HepG2 (cell line): ENCODE data around the gene PSMB3. TPM values are rescaled to one million over a fixed set of nuclear protein-coding genes. Genes with fewer than 3 reads are reported as not detected.

ENCODE experiments used
- ATAC-seq: fragments of 200-7000 bp; cut with Tn5 transposase; 3 replicates; pipeline ENCODE4 v1.9.1; 2020; ENCODE audit warnings: mild to moderate bottlenecking, moderate library complexity
- BruUV-seq: library from RNA; stranded (reverse); fragments of 400-500 nt; replicated peaks from 2 replicates; lab custom pipeline; 2021; lab: Mats Ljungman, UMichigan
- CTCF ChIA-PET: fragments of 300-600 bp; formaldehyde crosslinking; extraction: SDS; loops from one replicate; lab custom pipeline; 2021; ENCODE audit warnings: low total read pairs, inconsistent platforms, low intra/inter-chr PET ratio; lab: Yijun Ruan, JAX
- POLR2A ChIA-PET: fragments of 350-600 bp; sonication (Branson Sonifier 250); formaldehyde crosslinking; loops from one replicate; lab custom pipeline; 2020; ENCODE audit warnings: antibody characterized with exemption, inconsistent platforms; lab: Yijun Ruan, JAX
- DNase-seq: peaks from one replicate; pipeline ENCODE4 v3.0.0-alpha.2; 2015; ENCODE audit warnings: low spot score
- FAIRE-seq: peaks from 3 replicates; lab custom pipeline; 2011; peaks lifted over from hg19 to GRCh38; lab: Jason Lieb, UNC
- H2AFZ ChIP-seq: one replicate; pipeline ENCODE4 v1.6.1; 2011; ENCODE audit warnings: low read length, inconsistent platforms
- H3K27ac ChIP-seq: fragments of 300-600 bp; 3 replicates; pipeline ENCODE4 v1.8.0; 2011; ENCODE audit warnings: mixed run types, mild to moderate bottlenecking, mixed read lengths, low read length, inconsistent platforms; ENCODE audit not compliant: insufficient read depth; ENCODE audit errors: extremely low read length
- H3K27me3 ChIP-seq, 2 experiments: fragments of 200-600 bp in 1 of 2; 2 replicates in 1 of 2; 3 replicates in 1 of 2; pipeline versions ENCODE4 v1.6.0 to v1.8.0; 2011; ENCODE audit warnings: low read length in 2 of 2, mild to moderate bottlenecking in 2 of 2, moderate library complexity in 2 of 2, inconsistent platforms in 1 of 2; ENCODE audit not compliant: insufficient read depth in 2 of 2, control insufficient read depth in 1 of 2
- H3K36me3 ChIP-seq, 2 experiments: fragments of 200-600 bp in 1 of 2; replicated peaks in 1 of 2; 2 replicates in 1 of 2; 3 replicates in 1 of 2; pipeline versions ENCODE4 v1.5.1 to v1.8.0; 2011; ENCODE audit warnings: low read length in 2 of 2, inconsistent platforms in 1 of 2; ENCODE audit not compliant: insufficient read depth in 2 of 2, control insufficient read depth in 1 of 2
- H3K4me1 ChIP-seq: 2 replicates; pipeline ENCODE4 v1.5.1; 2012; ENCODE audit warnings: low read length, inconsistent platforms; ENCODE audit not compliant: insufficient read depth
- H3K4me2 ChIP-seq: 2 replicates; pipeline ENCODE4 v1.6.0; 2011; ENCODE audit warnings: low read depth, low read length, inconsistent platforms
- H3K4me3 ChIP-seq, 3 experiments: fragments of 200-600 bp in 1 of 3; sonication (generic), shearing (Covaris generic) in 1 of 3; replicated peaks in 1 of 3; 2 replicates each; pipeline ENCODE4 v1.5.1; 2011 to 2016; ENCODE audit warnings: low read length in 3 of 3, inconsistent platforms in 2 of 3, low read depth in 2 of 3, mild to moderate bottlenecking in 2 of 3, control low read depth in 1 of 3, mixed read lengths in 1 of 3; ENCODE audit not compliant: insufficient read depth in 1 of 3
- H3K79me2 ChIP-seq: one replicate; pipeline ENCODE4 v1.6.1; 2011; ENCODE audit warnings: low read length, inconsistent platforms; ENCODE audit not compliant: insufficient read depth
- H3K9ac ChIP-seq: 2 replicates; pipeline ENCODE4 v1.6.0; 2011; ENCODE audit warnings: mild to moderate bottlenecking, low read depth, low read length, inconsistent platforms; ENCODE audit not compliant: insufficient read depth
- H3K9me3 ChIP-seq: 2 replicates; pipeline ENCODE4 v1.5.1; 2012; ENCODE audit warnings: mild to moderate bottlenecking, low read length
- H4K20me1 ChIP-seq: 2 replicates; pipeline ENCODE4 v1.6.0; 2011; ENCODE audit warnings: inconsistent platforms, mild to moderate bottlenecking, low read length, moderate library complexity; ENCODE audit not compliant: insufficient read depth
- NPAS2 ChIP-seq: sonication (generic); formaldehyde crosslinking; IDR thresholded peaks from 2 replicates; pipeline ENCODE4 v1.8.0; 2022; ENCODE audit warnings: mild to moderate bottlenecking, missing genetic modification reagents, borderline replicate concordance
- POLR2A ChIP-seq, 2 experiments: IDR thresholded peaks; 2 replicates each; pipeline ENCODE4 v1.6.1; 2011; ENCODE audit warnings: low read depth in 2 of 2, low read length in 2 of 2, mild to moderate bottlenecking in 1 of 2, moderate library complexity in 1 of 2; ENCODE audit not compliant: insufficient read depth in 1 of 2
- RBFOX2 ChIP-seq: fragments of 200-400 bp; formaldehyde crosslinking; IDR thresholded peaks from 2 replicates; pipeline ENCODE4 v1.6.1; 2017; ENCODE audit warnings: low read depth, mild to moderate bottlenecking, low read length
- RBM22 ChIP-seq: fragments of 200-400 bp; formaldehyde crosslinking; optimal IDR thresholded peaks from 2 replicates; pipeline ENCODE3; 2017; ENCODE audit warnings: mild to moderate bottlenecking, low read length, moderate library complexity
- TOPORS ChIP-seq: sonication (generic); formaldehyde crosslinking; IDR thresholded peaks from 2 replicates; pipeline ENCODE4 v1.8.0; 2023; ENCODE audit warnings: mild to moderate bottlenecking, missing genetic modification reagents
- ZBTB1 ChIP-seq: sonication (generic); formaldehyde crosslinking; IDR thresholded peaks from 2 replicates; pipeline ENCODE4 v1.4.0; 2020; ENCODE audit warnings: missing genetic modification reagents, borderline replicate concordance
- ZBTB38 ChIP-seq: sonication (generic); formaldehyde crosslinking; IDR thresholded peaks from 2 replicates; pipeline ENCODE4 v1.5.1; 2020; ENCODE audit warnings: mild to moderate bottlenecking, missing genetic modification reagents
- ZKSCAN1 ChIP-seq: fragments of 150-350 bp; IDR thresholded peaks from 2 replicates; pipeline ENCODE4 v1.6.1; 2014; ENCODE audit warnings: low read length
- ZNF326 ChIP-seq: sonication (generic); formaldehyde crosslinking; IDR thresholded peaks from 2 replicates; pipeline ENCODE4 v1.4.0; 2020; ENCODE audit warnings: missing genetic modification reagents, borderline replicate concordance
- whole genome bisulfite sequencing: methylation state at CpG from one replicate; pipeline ENCODE4 v1.1.6; 2017; ENCODE audit warnings: low lambda C conversion rate; 5-methylcytosine and 5-hydroxymethylcytosine counted together
- in situ Hi-C: cut with HindIII; loops from 2 replicates; pipeline ENCODE4 v1.10.0; 2017; ENCODE audit warnings: low pct_unique_long_range_greater_than_20kb; ENCODE audit not compliant: extremely low pct_ligation_motif_present
- intact Hi-C: fragments of 100-400 bp; cut with micrococcal nuclease; formaldehyde crosslinking; loops from one replicate; pipeline ENCODE4 v1.10.0; 2022; ENCODE audit not compliant: unreplicated experiment
- polyA plus RNA-seq, 8 experiments: library from polyadenylated mRNA; depleted of rRNA in 3 of 8; stranded (reverse) in 7 of 8; unstranded in 1 of 8; fragments of >200 nt; fragmentation: Illumina TruSeq in 4 of 8; extraction: Trizol in 4 of 8; gene quantifications; 2 replicates each; pipeline versions ENCODE4 v1.2.1 to v1.2.3, GENCODE V29; 2011 to 2016; ENCODE audit warnings: low read depth in 4 of 8, missing spikeins in 1 of 8, mixed read lengths in 1 of 8; ENCODE audit not compliant: insufficient read depth in 1 of 8
- total RNA-seq, 5 experiments: library from RNA; depleted of rRNA; stranded (reverse); fragments of >200 nt; fragmentation: Illumina TruSeq; extraction: Trizol; gene quantifications; 2 replicates each; pipeline ENCODE4 v1.2.3, GENCODE V29; 2016; ENCODE audit warnings: low read depth in 1 of 5
- TF ChIP-seq, protein P1 (sequence below), 2 experiments: sonication (generic) in 1 of 2; formaldehyde crosslinking in 1 of 2; IDR thresholded peaks; 2 replicates each; pipeline versions ENCODE4 v1.4.0 to v1.6.1; 2016 to 2020; ENCODE audit warnings: borderline replicate concordance in 1 of 2, low read depth in 1 of 2, mild to moderate bottlenecking in 1 of 2, missing genetic modification reagents in 1 of 2
- TF ChIP-seq, protein P2 (sequence below), 2 experiments: sonication (generic) in 1 of 2; formaldehyde crosslinking in 1 of 2; IDR thresholded peaks; 2 replicates each; pipeline versions ENCODE4 v1.6.1 to v1.9.0; 2014 to 2022; ENCODE audit warnings: antibody characterized with exemption in 1 of 2, borderline replicate concordance in 1 of 2, inconsistent platforms in 1 of 2, low read depth in 1 of 2, missing genetic modification reagents in 1 of 2

PSMB3 gene
- total and polyA plus RNA-seq, 2 of the 13 experiments (the other 11 are each of a cell fraction or from before 2014, with no cell fraction given), result 366 to 517 TPM

DNA sequence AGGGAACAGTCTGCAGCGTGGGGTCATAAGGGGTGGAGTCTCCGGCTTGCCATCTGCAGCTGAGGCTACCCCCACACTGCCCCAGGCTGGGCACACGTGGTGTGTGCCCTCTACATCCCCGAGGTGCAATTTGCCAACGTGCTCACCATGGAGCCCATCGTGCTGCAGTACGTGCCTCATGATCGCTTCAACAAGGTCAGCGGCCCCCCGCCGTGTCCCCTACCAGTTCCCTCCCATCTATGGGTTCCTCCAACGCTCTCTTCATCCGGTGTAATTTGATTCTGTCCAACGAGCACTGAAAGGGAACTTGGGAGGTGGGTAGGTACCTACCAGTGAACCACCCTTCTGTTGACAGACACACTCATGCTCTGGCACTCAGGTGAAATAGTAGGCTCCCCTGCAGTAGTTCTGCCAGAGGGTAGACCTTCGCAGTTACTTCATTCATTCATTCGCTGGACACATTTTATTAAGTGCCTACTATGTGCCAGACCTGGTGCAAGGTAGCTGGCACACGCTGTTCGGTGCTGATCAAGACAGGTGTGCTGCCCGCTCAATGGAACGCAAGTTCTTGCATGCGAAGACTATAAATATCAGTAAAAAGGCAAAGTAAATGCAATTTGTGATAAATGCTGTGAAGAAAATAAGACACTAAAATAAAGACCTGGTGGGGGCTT is 44.7 kb upstream of the PSMB3 start:
- intact Hi-C loops, result no loop called here
- TF ChIP-seq, protein P1, sequence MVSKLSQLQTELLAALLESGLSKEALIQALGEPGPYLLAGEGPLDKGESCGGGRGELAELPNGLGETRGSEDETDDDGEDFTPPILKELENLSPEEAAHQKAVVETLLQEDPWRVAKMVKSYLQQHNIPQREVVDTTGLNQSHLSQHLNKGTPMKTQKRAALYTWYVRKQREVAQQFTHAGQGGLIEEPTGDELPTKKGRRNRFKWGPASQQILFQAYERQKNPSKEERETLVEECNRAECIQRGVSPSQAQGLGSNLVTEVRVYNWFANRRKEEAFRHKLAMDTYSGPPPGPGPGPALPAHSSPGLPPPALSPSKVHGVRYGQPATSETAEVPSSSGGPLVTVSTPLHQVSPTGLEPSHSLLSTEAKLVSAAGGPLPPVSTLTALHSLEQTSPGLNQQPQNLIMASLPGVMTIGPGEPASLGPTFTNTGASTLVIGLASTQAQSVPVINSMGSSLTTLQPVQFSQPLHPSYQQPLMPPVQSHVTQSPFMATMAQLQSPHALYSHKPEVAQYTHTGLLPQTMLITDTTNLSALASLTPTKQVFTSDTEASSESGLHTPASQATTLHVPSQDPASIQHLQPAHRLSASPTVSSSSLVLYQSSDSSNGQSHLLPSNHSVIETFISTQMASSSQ (IDR thresholded peaks at IDR 0.05; ENCODE audit: low read depth), result no peak
- TF ChIP-seq, protein P1 (CRISPR knock-in tag; IDR thresholded peaks at IDR 0.05; ENCODE audit: borderline replicate concordance), result peak; percentile 27; the same call in 1 of the 2 replicates
- TF ChIP-seq POLR2A (IDR thresholded peaks at IDR 0.05; ENCODE audit: insufficient read depth in 1 of 2, low read depth in 2 of 2, low read length in 2 of 2) (peak; percentile 39 to 44; a peak in 3 of 4 replicates), TOPORS (CRISPR knock-in tag) (no peak), NPAS2 (CRISPR knock-in tag) (no peak), ZBTB1 (CRISPR knock-in tag) (no peak), ZKSCAN1 (peak; percentile 82), RBFOX2 (peak; percentile 74), RBM22 (peak; percentile 47), ZBTB38 (CRISPR knock-in tag) (peak; percentile 81), ZNF326 (CRISPR knock-in tag) (no peak)
- TF ChIP-seq, protein P2, sequence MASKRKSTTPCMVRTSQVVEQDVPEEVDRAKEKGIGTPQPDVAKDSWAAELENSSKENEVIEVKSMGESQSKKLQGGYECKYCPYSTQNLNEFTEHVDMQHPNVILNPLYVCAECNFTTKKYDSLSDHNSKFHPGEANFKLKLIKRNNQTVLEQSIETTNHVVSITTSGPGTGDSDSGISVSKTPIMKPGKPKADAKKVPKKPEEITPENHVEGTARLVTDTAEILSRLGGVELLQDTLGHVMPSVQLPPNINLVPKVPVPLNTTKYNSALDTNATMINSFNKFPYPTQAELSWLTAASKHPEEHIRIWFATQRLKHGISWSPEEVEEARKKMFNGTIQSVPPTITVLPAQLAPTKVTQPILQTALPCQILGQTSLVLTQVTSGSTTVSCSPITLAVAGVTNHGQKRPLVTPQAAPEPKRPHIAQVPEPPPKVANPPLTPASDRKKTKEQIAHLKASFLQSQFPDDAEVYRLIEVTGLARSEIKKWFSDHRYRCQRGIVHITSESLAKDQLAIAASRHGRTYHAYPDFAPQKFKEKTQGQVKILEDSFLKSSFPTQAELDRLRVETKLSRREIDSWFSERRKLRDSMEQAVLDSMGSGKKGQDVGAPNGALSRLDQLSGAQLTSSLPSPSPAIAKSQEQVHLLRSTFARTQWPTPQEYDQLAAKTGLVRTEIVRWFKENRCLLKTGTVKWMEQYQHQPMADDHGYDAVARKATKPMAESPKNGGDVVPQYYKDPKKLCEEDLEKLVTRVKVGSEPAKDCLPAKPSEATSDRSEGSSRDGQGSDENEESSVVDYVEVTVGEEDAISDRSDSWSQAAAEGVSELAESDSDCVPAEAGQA (IDR thresholded peaks at IDR 0.05; ENCODE audit: low read depth), result no peak
- TF ChIP-seq, protein P2 (CRISPR knock-in tag; IDR thresholded peaks at IDR 0.05; ENCODE audit: borderline replicate concordance), result no peak

More for the DNA sequence above, 44.7 kb upstream of the PSMB3 start:
- Histone ChIP-seq H3K9ac (no peak overlapping the region), H4K20me1 (peaks cover 12% of the 10 kb centered on the region), H2AFZ (no peak overlapping the region), H3K4me3 (peak overlapping the region in 1 of 3 experiments; percentile 99; a peak in 2 of 6 replicates), H3K27me3 (no peaks in the 10 kb centered on the region; a peak in 1 of 5 replicates), H3K79me2 (peaks cover 41% of the 10 kb centered on the region), H3K36me3 (peaks cover 26 to 55% of the 10 kb centered on the region in 2 experiments), H3K4me2 (peak overlapping the region; percentile 91; the same call in 1 of the 2 replicates), H3K4me1 (peaks cover 53% of the 10 kb centered on the region), H3K27ac (no peak overlapping the region), H3K9me3 (no peaks in the 10 kb centered on the region)
- FAIRE-seq, result no peak
- no peak for ATAC-seq
- WGBS, result 96% methylated on average over 17 of the region's 21 CpGs
- BruUV-seq, result TSS peak; percentile 8
- POLR2A ChIA-PET, result interaction anchor here (0.6 to 8.9 kb wide), 9 partner anchors 9 to 56 kb away, joined by 3 to 106 read pairs (median 38); partner anchors contain the start of genes CISD3 and EPOP
- in situ Hi-C loops, result no loop called here
- no peak for DNase-seq
- CTCF ChIA-PET, result no interaction called here
